GM12878 (cell line): Measurements from ENCODE around the gene UNK.

ENCODE experiments used
- CHD1 ChIP-seq: IDR thresholded peaks from 2 replicates; pipeline ENCODE4 v1.6.1; 2012; ENCODE audit warnings: low read depth, low read length, improper control_type of control experiment
- EED ChIP-seq: sonication (generic); IDR thresholded peaks from 2 replicates; pipeline ENCODE4 v1.6.1; 2016; ENCODE audit warnings: antibody characterized with exemption, low read depth
- EGR1 ChIP-seq, 2 experiments: IDR thresholded peaks; 1 replicate in 1 of 2; 2 replicates in 1 of 2; pipeline ENCODE4 v1.6.1; 2011 to 2012; ENCODE audit warnings: low read depth in 2 of 2, low read length in 2 of 2, borderline replicate concordance in 1 of 2, mild to moderate bottlenecking in 1 of 2, moderate library complexity in 1 of 2
- ESRRA ChIP-seq: IDR thresholded peaks from 2 replicates; pipeline ENCODE4 v1.6.1; 2012; ENCODE audit warnings: mild to moderate bottlenecking, low read length, improper control_type of control experiment
- EZH2 ChIP-seq: IDR thresholded peaks from 2 replicates; pipeline ENCODE4 v1.6.1; 2012; ENCODE audit warnings: low read depth, mild to moderate bottlenecking, control low read depth, inconsistent platforms, low read length, borderline replicate concordance; ENCODE audit not compliant: control insufficient read depth
- FOS ChIP-seq: IDR thresholded peaks from 3 replicates; pipeline ENCODE4 v1.6.1; 2011; ENCODE audit warnings: borderline replicate concordance; ENCODE audit not compliant: insufficient read length; ENCODE audit errors: extremely low read depth
- NBN ChIP-seq: fragments of 450-650 bp; IDR thresholded peaks from 2 replicates; pipeline ENCODE4 v1.6.1; 2016
- SREBF2 ChIP-seq: IDR thresholded peaks from 2 replicates; pipeline ENCODE4 v1.6.1; 2012; ENCODE audit warnings: mild to moderate bottlenecking, low read length
- WRNIP1 ChIP-seq: IDR thresholded peaks from 2 replicates; pipeline ENCODE4 v1.6.1; 2011; ENCODE audit warnings: low read depth, low read length, improper control_type of control experiment, borderline replicate concordance
- TF ChIP-seq, protein P1 (sequence below), 3 experiments: IDR thresholded peaks in 2 of 3; conservative IDR thresholded peaks in 1 of 3; 2 replicates each; pipeline ENCODE4 v1.5.1; 2011; ENCODE audit warnings: low read depth in 3 of 3, low read length in 3 of 3, mild to moderate bottlenecking in 3 of 3, control low read depth in 2 of 3, moderate library complexity in 2 of 3, inconsistent platforms in 1 of 3, mixed read lengths in 1 of 3; ENCODE audit not compliant: control insufficient read depth in 2 of 3, insufficient read depth in 1 of 3; ENCODE audit errors: extremely low read depth in 1 of 3

DNA sequence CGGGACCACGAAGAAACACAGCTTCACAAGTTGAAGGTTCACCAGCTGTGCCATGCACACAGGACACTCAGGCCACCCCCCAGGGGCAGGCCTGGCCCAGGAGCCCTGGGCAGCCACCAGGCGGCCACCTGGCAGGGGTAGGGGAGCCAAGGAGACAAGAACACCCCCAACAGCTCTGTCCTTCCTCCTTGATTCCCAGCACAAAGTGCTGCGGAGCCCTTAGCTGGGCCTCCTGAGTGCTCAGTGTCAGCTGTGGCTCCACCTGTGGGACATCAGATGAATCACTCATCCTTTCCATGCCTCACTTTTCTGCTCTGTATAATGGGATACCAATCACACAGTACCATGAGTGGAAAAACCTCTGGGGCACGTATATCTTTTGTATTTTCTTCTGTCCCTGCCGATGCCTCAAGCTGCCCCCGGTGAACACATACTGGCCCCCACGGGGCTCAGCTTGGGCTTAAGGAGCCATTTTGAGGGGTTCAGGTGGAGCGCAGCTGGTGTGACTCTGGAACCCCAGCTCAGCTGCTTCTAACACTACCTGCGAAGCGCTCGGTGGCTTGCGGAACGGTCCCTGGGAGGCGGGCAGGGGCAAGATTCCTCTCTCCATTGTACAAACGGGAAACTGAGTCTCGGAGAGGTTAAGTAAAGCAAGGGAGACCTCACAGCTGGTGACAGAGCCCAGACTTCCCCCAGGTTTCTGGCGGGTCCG lies 31.6 kb upstream of the UNK start:
- TF ChIP-seq NBN (no peak), FOS (no peak), WRNIP1 (no peak), EGR1 (IDR thresholded peaks at IDR 0.05; ENCODE audit: borderline replicate concordance in 1 of 2, low read depth in 2 of 2, low read length in 2 of 2) (no peak), CHD1 (no peak), SREBF2 (no peak), EZH2 (no peak), ESRRA (no peak), EED (no peak)
- TF ChIP-seq, protein P1, sequence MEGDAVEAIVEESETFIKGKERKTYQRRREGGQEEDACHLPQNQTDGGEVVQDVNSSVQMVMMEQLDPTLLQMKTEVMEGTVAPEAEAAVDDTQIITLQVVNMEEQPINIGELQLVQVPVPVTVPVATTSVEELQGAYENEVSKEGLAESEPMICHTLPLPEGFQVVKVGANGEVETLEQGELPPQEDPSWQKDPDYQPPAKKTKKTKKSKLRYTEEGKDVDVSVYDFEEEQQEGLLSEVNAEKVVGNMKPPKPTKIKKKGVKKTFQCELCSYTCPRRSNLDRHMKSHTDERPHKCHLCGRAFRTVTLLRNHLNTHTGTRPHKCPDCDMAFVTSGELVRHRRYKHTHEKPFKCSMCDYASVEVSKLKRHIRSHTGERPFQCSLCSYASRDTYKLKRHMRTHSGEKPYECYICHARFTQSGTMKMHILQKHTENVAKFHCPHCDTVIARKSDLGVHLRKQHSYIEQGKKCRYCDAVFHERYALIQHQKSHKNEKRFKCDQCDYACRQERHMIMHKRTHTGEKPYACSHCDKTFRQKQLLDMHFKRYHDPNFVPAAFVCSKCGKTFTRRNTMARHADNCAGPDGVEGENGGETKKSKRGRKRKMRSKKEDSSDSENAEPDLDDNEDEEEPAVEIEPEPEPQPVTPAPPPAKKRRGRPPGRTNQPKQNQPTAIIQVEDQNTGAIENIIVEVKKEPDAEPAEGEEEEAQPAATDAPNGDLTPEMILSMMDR (IDR thresholded peaks at IDR 0.05 in 2 of 3, conservative IDR thresholded peaks at IDR 0.05 in 1 of 3; ENCODE audit: control insufficient read depth in 2 of 3, extremely low read depth in 1 of 3, insufficient read depth in 1 of 3, low read depth in 3 of 3, low read length in 3 of 3) = peak; percentile 20 to 44 (median 22); a peak in 4 of 6 replicates
